GM12878 (cell line): ENCODE measurements around the gene CCSER1. TPM values are rescaled to one million over a fixed set of nuclear protein-coding genes. Genes with fewer than 3 reads are reported as not detected.

Experiments
- ATAC-seq: fragments of 200-7000 bp; cut with Tn5 transposase; 3 replicates; pipeline ENCODE4 v1.9.1; 2020; ENCODE audit warnings: mild to moderate bottlenecking, moderate library complexity
- Bru-seq: library from RNA; stranded (reverse); fragments of 400-500 nt; gene quantifications from one replicate; lab custom pipeline; 2021; lab: Mats Ljungman, UMichigan
- BruChase-seq, 2 experiments: library from RNA; stranded (reverse); fragments of 400-500 nt; gene quantifications; one replicate each; lab custom pipeline; 2021; lab: Mats Ljungman, UMichigan
- BruUV-seq: library from RNA; stranded (reverse); fragments of 400-500 nt; replicated peaks from 2 replicates; lab custom pipeline; 2021; lab: Mats Ljungman, UMichigan
- CTCF ChIA-PET: fragments of 300-600 bp; sonication (Branson Sonifier 250); formaldehyde crosslinking; extraction: SDS; loops from one replicate; lab custom pipeline; 2021; ENCODE audit warnings: inconsistent platforms; lab: Yijun Ruan, JAX
- POLR2A ChIA-PET: fragments of 350-600 bp; formaldehyde crosslinking; extraction: SDS; loops from one replicate; lab custom pipeline; 2021; ENCODE audit warnings: inconsistent platforms; lab: Charles Lee
- RAD21 ChIA-PET: fragments of 300-600 bp; sonication (Branson Sonifier 250); formaldehyde crosslinking; loops from one replicate; lab custom pipeline; 2023; ENCODE audit warnings: antibody characterized with exemption; ENCODE audit not compliant: unreplicated experiment; lab: Charles Lee
- SMC1A ChIA-PET: fragments of 300-600 bp; sonication (Branson Sonifier 250); formaldehyde crosslinking; loops from one replicate; lab custom pipeline; 2023; ENCODE audit not compliant: unreplicated experiment, uncharacterized antibody; lab: Charles Lee
- DNase-seq: peaks from one replicate; pipeline ENCODE4 v3.0.0-alpha.2; 2011; ENCODE audit warnings: low read depth, low spot score
- FAIRE-seq: peaks from 3 replicates; lab custom pipeline; 2011; peaks lifted over from hg19 to GRCh38; lab: Jason Lieb, UNC
- H2AFZ ChIP-seq: 2 replicates; pipeline ENCODE4 v1.6.0; 2011; ENCODE audit warnings: low read depth, low read length, control low read depth; ENCODE audit not compliant: control insufficient read depth
- H3K27ac ChIP-seq: 2 replicates; pipeline ENCODE4 v1.5.1; 2011; ENCODE audit warnings: control low read depth; ENCODE audit not compliant: control insufficient read depth, insufficient read depth
- H3K27me3 ChIP-seq, 2 experiments: replicated peaks in 1 of 2; 2 replicates each; pipeline versions ENCODE4 v1.6.0 to v1.6.1; 2011; ENCODE audit warnings: low read length in 1 of 2; ENCODE audit not compliant: control insufficient read depth in 2 of 2, insufficient read depth in 2 of 2
- H3K36me3 ChIP-seq, 2 experiments: 2 replicates each; pipeline ENCODE4 v1.5.1; 2011; ENCODE audit warnings: low read length in 1 of 2; ENCODE audit not compliant: control insufficient read depth in 2 of 2, insufficient read depth in 2 of 2
- H3K4me1 ChIP-seq: 2 replicates; pipeline ENCODE4 v1.6.1; 2011; ENCODE audit warnings: mild to moderate bottlenecking, low read length, moderate library complexity, mixed read lengths; ENCODE audit not compliant: control insufficient read depth, insufficient read depth
- H3K4me2 ChIP-seq: 2 replicates; pipeline ENCODE4 v1.6.0; 2011; ENCODE audit warnings: control low read depth; ENCODE audit not compliant: control insufficient read depth, insufficient read depth
- H3K4me3 ChIP-seq: fragments of 200-600 bp; sonication (generic); 2 replicates; pipeline ENCODE4 v1.5.1; 2016
- H3K79me2 ChIP-seq: 2 replicates; pipeline ENCODE4 v1.6.0; 2011; ENCODE audit warnings: low read length; ENCODE audit not compliant: control insufficient read depth, insufficient read depth
- H3K9ac ChIP-seq: 2 replicates; pipeline ENCODE4 v1.8.0; 2011; ENCODE audit warnings: low read length, control low read depth, mixed read lengths; ENCODE audit not compliant: control insufficient read depth, insufficient read depth
- H3K9me3 ChIP-seq: replicated peaks from 3 replicates; pipeline ENCODE4 v1.5.1; 2011; ENCODE audit warnings: mild to moderate bottlenecking, low read length; ENCODE audit not compliant: control insufficient read depth, insufficient read depth
- H4K20me1 ChIP-seq: 2 replicates; pipeline ENCODE4 v1.6.0; 2011; ENCODE audit not compliant: control insufficient read depth, insufficient read depth
- BHLHE40 ChIP-seq, 2 experiments: fragments of 450-650 bp in 1 of 2; IDR thresholded peaks; 2 replicates each; pipeline ENCODE4 v1.6.1; 2011 to 2017; ENCODE audit warnings: low read depth in 2 of 2, borderline replicate concordance in 1 of 2, improper control_type of control experiment in 1 of 2, low read length in 1 of 2, mild to moderate bottlenecking in 1 of 2
- CBFB ChIP-seq: IDR thresholded peaks from 2 replicates; pipeline ENCODE4 v1.6.1; 2016; ENCODE audit warnings: antibody characterized with exemption, low read depth
- CBX3 ChIP-seq: fragments of 200-600 bp; sonication (generic); IDR thresholded peaks from 2 replicates; pipeline ENCODE4 v1.6.1; 2016; ENCODE audit warnings: low read depth, borderline replicate concordance
- CEBPB ChIP-seq, 2 experiments: fragments of 150-350 bp in 1 of 2; IDR thresholded peaks; 2 replicates each; pipeline ENCODE4 v1.6.1; 2012 to 2014; ENCODE audit warnings: low read depth in 2 of 2, low read length in 2 of 2, borderline replicate concordance in 1 of 2, inconsistent platforms in 1 of 2
- E2F4 ChIP-seq: IDR thresholded peaks from 2 replicates; pipeline ENCODE4 v1.6.1; 2012; ENCODE audit warnings: low read depth, low read length, improper control_type of control experiment
- IKZF1 ChIP-seq: fragments of 450-650 bp; conservative IDR thresholded peaks from 2 replicates; pipeline ENCODE4 v1.6.1; 2017; ENCODE audit warnings: antibody characterized with exemption, mild to moderate bottlenecking
- IKZF2 ChIP-seq, 2 experiments: fragments of 450-650 bp; IDR thresholded peaks; 2 replicates each; pipeline ENCODE4 v1.6.1; 2017; ENCODE audit warnings: mild to moderate bottlenecking in 2 of 2, moderate library complexity in 2 of 2
- KDM1A ChIP-seq: fragments of 200-600 bp; sonication (generic); IDR thresholded peaks from 2 replicates; pipeline ENCODE4 v1.6.1; 2016; ENCODE audit warnings: borderline replicate concordance
- MYB ChIP-seq: fragments of 150-350 bp; IDR thresholded peaks from 2 replicates; pipeline ENCODE4 v1.6.1; 2014; ENCODE audit warnings: mild to moderate bottlenecking, low read depth, low read length, borderline replicate concordance
- NBN ChIP-seq: fragments of 450-650 bp; IDR thresholded peaks from 2 replicates; pipeline ENCODE4 v1.6.1; 2016
- NFIC ChIP-seq: IDR thresholded peaks from 2 replicates; pipeline ENCODE4 v1.6.1; 2012; ENCODE audit warnings: low read depth, mild to moderate bottlenecking, inconsistent platforms, low read length, moderate library complexity
- NKRF ChIP-seq: fragments of 450-650 bp; conservative IDR thresholded peaks from 2 replicates; pipeline ENCODE4 v1.6.1; 2017; ENCODE audit warnings: mild to moderate bottlenecking, moderate library complexity
- NR2C1 ChIP-seq: fragments of 450-650 bp; IDR thresholded peaks from 2 replicates; pipeline ENCODE4 v1.6.1; 2017; ENCODE audit warnings: antibody characterized with exemption, mild to moderate bottlenecking, moderate library complexity
- POLR2AphosphoS5 ChIP-seq: IDR thresholded peaks from 2 replicates; pipeline ENCODE4 v1.6.1; 2011; ENCODE audit warnings: mild to moderate bottlenecking, low read length, inconsistent platforms
- SPI1 ChIP-seq: IDR thresholded peaks from 2 replicates; pipeline ENCODE4 v1.6.1; 2011; ENCODE audit warnings: low read depth, mild to moderate bottlenecking, low read length, moderate library complexity, borderline replicate concordance; ENCODE audit not compliant: insufficient read depth
- SREBF1 ChIP-seq: IDR thresholded peaks from 2 replicates; pipeline ENCODE4 v1.6.1; 2012; ENCODE audit warnings: mild to moderate bottlenecking, low read length
- SRF ChIP-seq, 2 experiments: IDR thresholded peaks; 2 replicates each; pipeline ENCODE4 v1.6.1; 2011; ENCODE audit warnings: low read depth in 2 of 2, low read length in 2 of 2, mild to moderate bottlenecking in 1 of 2, moderate library complexity in 1 of 2
- TBL1XR1 ChIP-seq: IDR thresholded peaks from 2 replicates; pipeline ENCODE4 v1.6.1; 2012; ENCODE audit warnings: low read depth, low read length, improper control_type of control experiment
- ZZZ3 ChIP-seq: IDR thresholded peaks from 2 replicates; pipeline ENCODE4 v1.6.1; 2011; ENCODE audit warnings: low read depth; ENCODE audit not compliant: control insufficient read depth, insufficient read length
- WGBS: methylation state at CpG from one replicate; pipeline ENCODE4 v1.1.6; 2016; ENCODE audit warnings: low lambda C conversion rate; ENCODE audit not compliant: insufficient replicate concordance, insufficient coverage; ENCODE audit errors: missing lambda C conversion rate; 5-methylcytosine and 5-hydroxymethylcytosine counted together
- in situ Hi-C: fragments of 300-500 bp; cut with MboI; formaldehyde crosslinking; loops from 9 replicates; pipeline ENCODE4 v1.14.3; 2018; ENCODE audit warnings: mixed read lengths
- intact Hi-C: fragments of 100-400 bp; cut with micrococcal nuclease; formaldehyde crosslinking; loops from one replicate; pipeline ENCODE4 v1.14.2; 2022; ENCODE audit not compliant: unreplicated experiment
- long read RNA-seq, 2 experiments: library from polyadenylated mRNA; unstranded; transcript quantifications; one replicate each; pipeline ENCODE4 v2.0.0, GENCODE V29; 2019 to 2020
- polyA minus RNA-seq, 3 experiments: library from RNA; depleted of rRNA, polyadenylated mRNA; stranded (reverse); fragments of >200 nt; gene quantifications; 2 replicates each; pipeline ENCODE4 v1.2.3, GENCODE V29; 2011
- polyA plus RNA-seq, 11 experiments: library from polyadenylated mRNA; depleted of rRNA in 4 of 11; unstranded in 6 of 11; stranded (reverse) in 5 of 11; fragments of >200 nt; fragmentation: Nextera tagmentation in 4 of 11; fragmentation: Illumina TruSeq in 1 of 11; extraction: Ambion mirVana in 4 of 11; extraction: Trizol in 1 of 11; gene quantifications; 1 replicate in 1 of 11; 2 replicates in 10 of 11; pipeline versions ENCODE4 v1.2.1 to v1.2.3, GENCODE V29; 2011 to 2016; ENCODE audit warnings: inconsistent platforms in 2 of 11, missing spikeins in 2 of 11, low read depth in 1 of 11
- total RNA-seq, 4 experiments: library from RNA; depleted of rRNA in 3 of 4; stranded (reverse); fragments of >200 nt in 3 of 4; fragmentation: Illumina TruSeq in 1 of 4; extraction: Trizol in 1 of 4; gene quantifications; 2 replicates each; pipeline versions ENCODE4 v1.2.1 to v1.2.3, GENCODE V29; 2013 to 2021

CCSER1 gene
- total RNA-seq (2013; cell fraction: nucleolus; rRNA removed), result 1.6 TPM in 2 replicates
- total RNA-seq (2014; rRNA removed) (1.6 and 3.3 TPM in 2 replicates), total RNA-seq (2014; rRNA removed; fragmentation: Illumina TruSeq; extraction: Trizol) (1.8 and 2.7 TPM in 2 replicates), total RNA-seq (2021) (1.2 TPM in 2 replicates), polyA plus RNA-seq (2011; rRNA removed) (0.43 and 0.87 TPM in 2 replicates), polyA plus RNA-seq (2014; fragmentation: Illumina TruSeq; extraction: Trizol) (0.34 and 0.55 TPM in 2 replicates), polyA plus RNA-seq (2014; fragmentation: Nextera tagmentation; extraction: Ambion mirVana) (under 1 TPM; 0.22 to 0.26 TPM), polyA plus RNA-seq (2014; rRNA removed) (0.89 and 1.2 TPM in 2 replicates), polyA plus RNA-seq (2016; fragmentation: Nextera tagmentation; extraction: Ambion mirVana) (1 to 10 TPM in 1 of 2 experiments, under 1 TPM in 1; 0.71 to 1.2 TPM), polyA minus RNA-seq (2011; rRNA and poly(A)+ RNA removed) (1.6 and 2.0 TPM in 2 replicates), Bru-seq, nascent RNA (percentile 22 among the genes with signal in this experiment), BruChase-seq, experiment 1, labeled RNA remaining after a 6-hour chase (percentile 16 among the genes with signal in this experiment), BruChase-seq, experiment 2, labeled RNA remaining after a 2-hour chase (percentile 20 among the genes with signal in this experiment)
- 0.83 TPM for polyA plus RNA-seq (2011; ENCODE audit: low read depth)
- polyA plus RNA-seq (2011; cell fraction: cytosol; rRNA removed), result 0.08 and 0.15 TPM in 2 replicates
- polyA plus RNA-seq (2011; cell fraction: nucleus; rRNA removed), result 0.28 and 0.83 TPM in 2 replicates
- polyA plus RNA-seq (2012), result 0.68 and 0.94 TPM in 2 replicates
- not detected in 2 replicates for polyA minus RNA-seq (2011; cell fraction: cytosol; rRNA and poly(A)+ RNA removed)
- polyA minus RNA-seq (2011; cell fraction: nucleus; rRNA and poly(A)+ RNA removed), result 3.4 TPM in 2 replicates
- long read RNA-seq, experiment 1, result 0 reads
- long read RNA-seq, experiment 2, partial matches to known transcripts, result 1 of 38 reads
- long read RNA-seq, experiment 2, other reads (novel, unspliced or antisense), result 37 of 38 reads

- no peaks in the 10 kb centered on the region for H3K9me3 ChIP-seq
- peak within 1 kb of the TSS; percentile 93 for H3K4me2 ChIP-seq
- H3K36me3 ChIP-seq, result no peaks in the 10 kb centered on the region
- peaks cover 0 to 2% of the 10 kb centered on the region in 2 experiments; a peak in 2 of 4 replicates for H3K27me3 ChIP-seq
- peak within 1 kb of the TSS; percentile 74 for H3K9ac ChIP-seq
- CTCF ChIA-PET, result no interaction called here
- H4K20me1 ChIP-seq, result no peaks in the 10 kb centered on the region
- SMC1A ChIA-PET, result no interaction called here
- no peak for DNase-seq
- no TSS peak for BruUV-seq
- intact Hi-C loops, result loop anchor here (5.0 kb wide), 2 partner anchors 40 to 100 kb away; no protein-coding TSS in a partner anchor
- RAD21 ChIA-PET, result no interaction called here
- H3K27ac ChIP-seq, result peak within 1 kb of the TSS; percentile 68
- POLR2A ChIA-PET, result interaction anchor here (0.7 kb wide), 1 partner anchor 45 kb away, joined by 3 read pairs; no protein-coding TSS in a partner anchor
- FAIRE-seq, result no peak
- H3K4me3 ChIP-seq, result peak within 1 kb of the TSS; percentile 81
- WGBS, result 4% methylated on average over 25 of the region's 35 CpGs
- peaks cover 2% of the 10 kb centered on the region; the same call in 1 of the 2 replicates for H3K79me2 ChIP-seq
- in situ Hi-C loops, result no loop called here
- H3K4me1 ChIP-seq, result peaks cover 6% of the 10 kb centered on the region
- H2AFZ ChIP-seq, result peak within 1 kb of the TSS; percentile 90
- ATAC-seq, result peak; percentile 78
- TF ChIP-seq NFIC, result no peak
- TF ChIP-seq POLR2AphosphoS5, result peak; percentile 95
- TF ChIP-seq CEBPB (IDR thresholded peaks at IDR 0.05; ENCODE audit: borderline replicate concordance in 1 of 2, low read depth in 2 of 2, low read length in 2 of 2), result no peak
- 0 out of 2 replicates have a peak, but pooled peaks have one; percentile 22 for TF ChIP-seq CBFB
- no peak for TF ChIP-seq SREBF1
- TF ChIP-seq KDM1A, result no peak
- TF ChIP-seq NBN, result no peak
- TF ChIP-seq BHLHE40 (IDR thresholded peaks at IDR 0.05; ENCODE audit: borderline replicate concordance in 1 of 2, low read depth in 2 of 2, low read length in 1 of 2), result no peak
- TF ChIP-seq TBL1XR1, result no peak
- TF ChIP-seq NKRF, result no peak
- TF ChIP-seq E2F4, result no peak
- TF ChIP-seq IKZF2 (IDR thresholded peaks at IDR 0.05), result no peak
- TF ChIP-seq IKZF1, result no peak
- TF ChIP-seq ZZZ3, result no peak
- TF ChIP-seq NR2C1, result no peak
- no peak for TF ChIP-seq SPI1
- no peak for TF ChIP-seq SRF (IDR thresholded peaks at IDR 0.05; ENCODE audit: low read depth in 2 of 2, low read length in 2 of 2)
- no peak for TF ChIP-seq MYB
- TF ChIP-seq CBX3, result no peak
These were observed at the start of gene CCSER1 for GRCh38 chr4:90127223-90127705. Gene CCSER1 (plus strand): TSS chr4:90127394.
